Loucy (cell line): ENCODE measurements around the gene SERTAD1.
"Not testable (repeated sequence)": the region's sequence is repeated elsewhere in the genome, so short reads cannot be mapped to it uniquely, and the experiment has no call there.

Source experiments
- H2AFZ ChIP-seq: fragments of 200-600 bp; sonication (generic); 2 replicates; pipeline ENCODE4 v1.6.0; 2016; ENCODE audit warnings: antibody characterized with exemption, mild to moderate bottlenecking, low read length, moderate library complexity
- H3F3A ChIP-seq: fragments of 200-600 bp; 2 replicates; pipeline ENCODE4 v1.6.0; 2016; ENCODE audit warnings: antibody characterized with exemption, low read depth, mild to moderate bottlenecking
- H3K27me3 ChIP-seq: fragments of 200-600 bp; sonication (generic); 2 replicates; pipeline ENCODE4 v1.6.1; 2014; ENCODE audit warnings: low read length, mild to moderate bottlenecking; ENCODE audit not compliant: insufficient read depth, poor library complexity, severe bottlenecking
- H3K36me3 ChIP-seq: fragments of 200-600 bp; sonication (generic); 2 replicates; pipeline ENCODE4 v1.6.1; 2016; ENCODE audit warnings: low read length; ENCODE audit not compliant: insufficient read depth
- H3K4me1 ChIP-seq: fragments of 200-600 bp; sonication (generic); 2 replicates; pipeline ENCODE4 v1.5.1; 2014; ENCODE audit warnings: low read length, mild to moderate bottlenecking; ENCODE audit not compliant: insufficient read depth, poor library complexity, severe bottlenecking
- H3K4me2 ChIP-seq: fragments of 200-600 bp; sonication (generic); 2 replicates; pipeline ENCODE4 v1.6.0; 2014; ENCODE audit warnings: antibody characterized with exemption, low read length, low read depth, mild to moderate bottlenecking; ENCODE audit not compliant: poor library complexity, severe bottlenecking
- H3K4me3 ChIP-seq: fragments of 200-600 bp; sonication (generic); 2 replicates; pipeline ENCODE4 v1.5.1; 2014; ENCODE audit warnings: low read length, mild to moderate bottlenecking, mixed read lengths; ENCODE audit not compliant: poor library complexity, severe bottlenecking
- H3K79me2 ChIP-seq: fragments of 200-600 bp; sonication (generic); 2 replicates; pipeline ENCODE4 v1.6.1; 2014; ENCODE audit warnings: low read length; ENCODE audit not compliant: insufficient read depth
- H3K9ac ChIP-seq: fragments of 200-600 bp; sonication (generic); 2 replicates; pipeline ENCODE4 v1.6.0; 2014; ENCODE audit warnings: mild to moderate bottlenecking, low read depth, low read length, moderate library complexity; ENCODE audit not compliant: poor library complexity, severe bottlenecking
- H3K9me2 ChIP-seq: fragments of 200-600 bp; sonication (generic); replicated peaks from 2 replicates; pipeline ENCODE4 v1.6.1; 2016; ENCODE audit warnings: low read depth, low read length, mixed read lengths
- H3K9me3 ChIP-seq: fragments of 200-600 bp; sonication (generic); 2 replicates; pipeline ENCODE4 v1.6.1; 2014; ENCODE audit warnings: mild to moderate bottlenecking, antibody characterized with exemption, low read length, low read depth; ENCODE audit not compliant: insufficient read depth
- H4K20me1 ChIP-seq: fragments of 200-600 bp; sonication (generic); 2 replicates; pipeline ENCODE4 v1.6.0; 2014; ENCODE audit warnings: antibody characterized with exemption, low read length, mild to moderate bottlenecking; ENCODE audit not compliant: insufficient read depth, poor library complexity, severe bottlenecking
- CTCF ChIP-seq: fragments of 200-600 bp; sonication (generic); conservative IDR thresholded peaks from 2 replicates; pipeline ENCODE4 v1.5.1; 2014; ENCODE audit warnings: mild to moderate bottlenecking, antibody characterized with exemption, low read length
- EZH2phosphoT487 ChIP-seq: fragments of 200-600 bp; IDR thresholded peaks from 2 replicates; pipeline ENCODE4 v1.6.1; 2018; ENCODE audit warnings: antibody characterized with exemption, mild to moderate bottlenecking, moderate library complexity, borderline replicate concordance

SERTAD1 gene

DNA sequence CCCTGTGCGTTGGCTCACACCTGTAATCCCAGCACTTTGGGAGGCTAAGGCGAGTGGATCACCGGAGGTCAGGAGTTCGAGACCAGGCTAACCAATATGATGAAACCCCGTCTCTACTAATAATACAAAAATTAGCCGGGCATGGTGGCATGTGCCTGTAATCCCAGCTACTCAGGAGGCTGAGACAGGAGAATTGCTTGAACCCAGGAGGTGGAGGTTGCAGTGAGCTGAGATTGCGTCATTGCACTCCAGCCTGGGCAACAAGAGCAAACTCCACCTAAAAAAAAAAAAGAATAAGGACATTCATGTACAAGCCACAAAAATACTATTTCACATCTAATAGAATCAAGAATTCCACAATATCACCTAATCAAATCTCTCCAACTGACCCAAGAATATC, 2.4 kb upstream of the SERTAD1 start:
- not testable (repeated sequence) for H3K9ac ChIP-seq, H4K20me1 ChIP-seq, H3K27me3 ChIP-seq, H3F3A ChIP-seq, H3K9me3 ChIP-seq, H3K4me3 ChIP-seq, H3K4me2 ChIP-seq, H2AFZ ChIP-seq, H3K9me2 ChIP-seq, H3K36me3 ChIP-seq, H3K79me2 ChIP-seq
- H3K4me1 ChIP-seq = peaks cover 14% of the 10 kb centered on the region

- Histone ChIP-seq H3K9ac (peak overlapping the region; percentile 85), H3K4me3 (peak overlapping the region; percentile 88), H3K4me1 (peaks cover 16% of the 10 kb centered on the region), H3K9me3 (no peaks in the 10 kb centered on the region), H3K36me3 (no peaks in the 10 kb centered on the region), H3K27me3 (no peaks in the 10 kb centered on the region), H3K79me2 (peaks cover 7% of the 10 kb centered on the region; the same call in 1 of the 2 replicates), H4K20me1 (no peaks in the 10 kb centered on the region), H2AFZ (peak overlapping the region; percentile 93), H3K9me2 (no peaks in the 10 kb centered on the region), H3K4me2 (peak overlapping the region; percentile 99), H3F3A (no peaks in the 10 kb centered on the region)
- TF ChIP-seq CTCF (no peak), EZH2phosphoT487 (no peak)
Measured at GRCh38 chr19:40424637-40425449, 949 bp downstream of the SERTAD1 start.

DNA sequence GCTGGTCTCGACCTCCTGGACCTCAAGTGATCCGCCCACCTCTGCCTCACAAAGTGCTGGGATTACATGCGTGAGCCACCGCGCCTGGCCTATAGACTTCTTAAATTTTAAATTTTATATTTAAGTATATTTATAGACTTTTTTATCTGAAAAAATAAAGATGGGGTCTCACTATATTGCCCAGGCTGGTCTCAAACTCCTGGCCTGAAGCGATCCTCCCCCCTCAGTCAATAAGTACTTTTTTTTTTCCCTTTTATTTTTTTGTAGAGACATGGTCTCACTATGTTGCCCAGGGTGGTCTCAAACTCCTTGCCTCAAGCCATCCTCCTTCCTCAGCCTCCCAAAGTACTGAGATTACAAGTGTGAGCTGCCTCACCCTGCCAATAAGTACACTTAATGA, 1.9 kb downstream of the SERTAD1 start:
- no peaks in the 10 kb centered on the region for H3K36me3 ChIP-seq
- H3F3A ChIP-seq = no peaks in the 10 kb centered on the region
- H3K27me3 ChIP-seq = no peaks in the 10 kb centered on the region
- no peaks in the 10 kb centered on the region for H3K9me2 ChIP-seq
- peak overlapping the region; percentile 88 for H3K4me3 ChIP-seq
- H3K4me1 ChIP-seq = peaks cover 16% of the 10 kb centered on the region
- H3K4me2 ChIP-seq = no peak overlapping the region
- H3K9ac ChIP-seq = no peak overlapping the region
- no peak for TF ChIP-seq CTCF
- TF ChIP-seq EZH2phosphoT487 = no peak
- no peaks in the 10 kb centered on the region for H4K20me1 ChIP-seq
- H3K79me2 ChIP-seq = peaks cover 7% of the 10 kb centered on the region; the same call in 1 of the 2 replicates
- H2AFZ ChIP-seq = no peak overlapping the region
- H3K9me3 ChIP-seq = no peaks in the 10 kb centered on the region
